GM19025 (cell line): ENCODE results near the gene RAB11B.
"Not testable (repeated sequence)": the region's sequence is repeated elsewhere in the genome, so short reads cannot be mapped to it uniquely, and the experiment has no call there.

Source experiments
- ATAC-seq: cut with Tn5 transposase; IDR thresholded peaks from one replicate; pipeline ENCODE4 v1.9.1; 2021; ENCODE audit warnings: mild to moderate bottlenecking, low read depth, moderate library complexity; ENCODE audit not compliant: unreplicated experiment

Gene RAB11B

DNA sequence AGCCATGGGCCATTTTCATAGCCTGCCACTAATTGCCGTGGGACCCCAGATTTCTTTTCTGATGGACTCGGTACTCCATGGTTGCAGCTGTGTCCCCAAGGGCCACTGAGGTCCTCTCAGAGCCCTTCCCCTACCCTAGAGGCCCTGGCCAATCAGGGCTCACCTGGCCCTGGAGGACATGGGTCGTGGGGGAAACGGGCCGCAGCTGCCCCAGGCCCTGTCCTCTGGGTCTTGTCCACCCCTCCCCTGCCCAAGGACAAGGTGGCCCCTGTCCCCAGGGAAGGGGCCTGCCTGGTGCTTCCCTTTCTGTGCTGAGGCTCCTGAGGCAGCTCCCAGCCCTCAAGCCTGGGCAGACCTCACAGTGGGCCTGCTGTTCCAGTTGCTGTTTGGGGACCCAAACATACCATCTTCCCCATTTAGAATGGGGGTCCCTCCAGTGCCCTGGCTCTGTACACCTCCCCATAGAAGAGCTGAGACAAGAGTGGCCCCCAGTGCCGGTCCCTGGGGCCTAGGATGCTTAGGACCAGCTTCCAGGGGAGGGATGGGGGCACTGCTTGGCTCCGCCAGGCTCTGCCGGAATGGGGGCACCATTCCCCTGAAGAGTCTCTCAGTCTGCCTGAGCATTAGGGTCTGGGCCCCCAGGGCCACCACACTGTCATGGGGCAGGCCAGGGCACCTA lies 3.2 kb downstream of the RAB11B start:
- ATAC-seq, result no peak

DNA sequence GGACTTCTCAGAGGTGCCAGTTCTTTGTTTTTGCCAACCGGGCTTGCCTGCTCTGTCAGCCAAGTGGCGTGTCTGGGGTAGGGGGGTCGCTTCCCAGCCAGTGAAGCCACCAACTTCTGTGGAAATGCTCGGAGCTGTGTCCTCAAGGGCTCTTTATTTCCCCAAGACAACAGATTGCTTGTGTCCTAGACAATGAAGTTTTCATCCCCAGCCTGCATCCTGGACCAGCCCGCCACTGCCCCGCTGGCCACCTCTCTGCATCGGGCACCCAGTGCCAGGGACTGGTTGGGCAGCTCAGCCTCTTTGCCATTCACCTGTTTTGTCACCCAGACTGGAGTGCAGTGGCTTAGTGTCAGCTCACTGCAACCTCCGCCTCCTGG lies 3.7 kb downstream of the RAB11B start:
- ATAC-seq, result no peak

DNA sequence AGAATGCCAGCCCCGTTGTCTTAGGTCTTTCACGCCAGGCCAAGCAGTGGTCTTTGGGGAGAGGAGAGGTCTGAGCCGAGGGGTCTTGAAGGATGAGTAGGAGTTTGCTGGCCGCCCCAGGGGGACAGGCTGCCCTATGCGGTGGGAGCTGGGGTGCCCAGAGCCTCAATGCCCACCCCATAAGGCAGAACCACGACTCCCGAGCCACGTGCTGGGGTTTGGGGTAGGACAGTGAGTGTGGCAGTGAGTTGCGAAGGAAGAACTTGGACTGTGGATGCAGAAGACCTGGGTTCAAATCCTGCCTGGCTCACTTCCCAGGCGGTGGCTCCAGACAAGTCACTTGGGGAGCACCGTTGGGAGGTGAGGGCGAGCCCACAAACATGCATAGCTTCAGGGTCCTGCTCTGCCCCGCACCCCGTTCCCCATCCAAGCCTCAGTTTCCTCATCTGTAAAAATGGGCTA lies 5.5 kb downstream of the RAB11B start:
- no peak for ATAC-seq

GRCh38 chr19:8396185-8396562 lies 6.0 kb downstream of the RAB11B start:
- ATAC-seq, result no peak

GRCh38 chr19:8396563-8397203 lies 6.5 kb downstream of the RAB11B start:
- ATAC-seq, result no peak

- no peak for ATAC-seq
Observed at GRCh38 chr19:8397271-8397670, 7.1 kb downstream of the RAB11B start.

- no peak for ATAC-seq
Observed at GRCh38 chr19:8397746-8398310, 7.7 kb downstream of the RAB11B start.

- no peak for ATAC-seq
Observed at GRCh38 chr19:8398311-8398771, 8.2 kb downstream of the RAB11B start.

DNA sequence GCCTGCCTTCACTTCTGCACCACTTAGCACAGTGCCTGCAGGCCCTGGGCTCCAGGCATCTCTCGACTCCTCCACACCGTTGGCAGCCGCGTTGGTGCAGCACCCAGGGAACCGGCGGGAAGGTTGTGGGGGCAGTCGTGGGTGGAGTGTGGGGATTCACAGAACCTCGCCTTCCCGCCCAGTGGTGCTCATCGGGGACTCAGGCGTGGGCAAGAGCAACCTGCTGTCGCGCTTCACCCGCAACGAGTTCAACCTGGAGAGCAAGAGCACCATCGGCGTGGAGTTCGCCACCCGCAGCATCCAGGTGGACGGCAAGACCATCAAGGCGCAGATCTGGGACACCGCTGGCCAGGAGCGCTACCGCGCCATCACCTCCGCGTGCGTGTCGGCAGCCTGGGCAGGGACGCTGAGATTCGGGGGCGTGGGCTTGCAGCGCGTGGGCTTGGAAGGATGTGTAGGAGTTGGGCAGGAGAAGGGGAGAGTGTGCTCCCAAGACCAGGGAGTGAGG lies 9.6 kb downstream of the RAB11B start:
- no peak for ATAC-seq

GRCh38 chr19:8401981-8402411 lies 11.8 kb downstream of the RAB11B start:
- no peak for ATAC-seq

DNA sequence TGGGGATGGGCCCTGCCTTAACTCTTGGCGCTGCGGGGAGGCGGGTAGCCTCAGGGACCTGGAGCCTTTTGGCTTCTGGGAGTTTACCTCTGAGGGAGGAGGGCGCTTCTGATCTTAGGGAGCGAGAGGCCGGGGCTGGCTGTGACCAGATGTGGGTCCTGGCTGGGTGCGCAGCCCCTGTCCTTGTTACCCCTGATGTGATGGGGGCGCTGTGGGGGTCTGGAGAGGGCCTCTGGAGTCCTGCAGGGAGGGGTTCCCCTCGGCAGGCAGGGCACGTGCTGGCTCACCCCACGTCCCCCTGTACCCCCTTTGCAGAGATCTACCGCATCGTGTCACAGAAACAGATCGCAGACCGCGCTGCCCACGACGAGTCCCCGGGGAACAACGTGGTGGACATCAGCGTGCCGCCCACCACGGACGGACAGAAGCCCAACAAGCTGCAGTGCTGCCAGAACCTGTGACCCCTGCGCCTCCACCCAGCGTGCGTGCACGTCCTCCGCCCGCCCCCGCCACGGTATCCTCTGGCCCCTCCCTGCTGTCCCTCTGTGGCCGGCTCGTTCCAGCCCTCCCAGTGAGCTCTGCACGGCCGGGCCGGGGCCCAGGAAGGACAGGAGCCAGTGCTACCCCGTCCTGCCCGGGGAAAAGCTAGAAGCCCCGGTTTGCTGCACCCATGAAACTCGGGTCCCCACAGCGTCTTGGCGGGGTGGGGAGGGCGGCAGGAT lies 13.1 kb downstream of the RAB11B start:
- no peak for ATAC-seq

DNA sequence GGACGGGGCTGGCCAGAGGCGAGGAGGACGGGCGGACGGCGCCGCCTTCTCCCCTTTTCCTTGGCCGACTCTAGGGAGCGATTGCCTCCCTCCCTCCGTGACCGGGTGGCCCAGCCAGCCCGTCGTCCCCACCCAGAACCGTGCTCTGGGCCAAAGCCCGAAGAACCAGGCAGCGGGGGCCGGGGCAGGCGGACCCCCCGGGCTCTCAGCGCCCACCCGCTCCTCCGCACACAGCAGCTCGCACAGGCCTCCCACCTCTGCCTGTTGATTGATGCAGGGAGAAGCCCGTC lies 13.6 kb downstream of the RAB11B start:
- no peak for ATAC-seq

GRCh38 chr19:8404391-8405151 lies 14.4 kb downstream of the RAB11B start:
- no peak for ATAC-seq

DNA sequence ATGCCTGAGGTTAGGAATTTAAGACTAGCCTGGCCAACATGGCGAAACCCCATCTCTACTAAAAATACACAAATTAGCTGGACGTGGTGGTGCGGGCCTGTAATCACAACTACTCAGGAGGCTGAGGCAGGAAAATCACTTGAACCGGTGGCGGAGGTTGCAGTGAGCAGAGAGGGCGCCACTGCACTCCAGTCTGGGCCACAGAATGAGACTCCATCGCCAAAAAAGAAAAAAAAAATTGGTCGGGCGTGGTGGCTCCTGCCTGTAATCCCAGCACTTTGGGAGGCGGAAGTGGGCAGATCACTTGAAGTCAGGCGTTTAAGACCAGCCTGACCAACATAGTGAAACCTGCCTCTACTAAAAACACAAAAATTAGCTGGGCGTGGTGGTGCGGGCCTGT lies 20.6 kb downstream of the RAB11B start:
- not testable (repeated sequence) for ATAC-seq

DNA sequence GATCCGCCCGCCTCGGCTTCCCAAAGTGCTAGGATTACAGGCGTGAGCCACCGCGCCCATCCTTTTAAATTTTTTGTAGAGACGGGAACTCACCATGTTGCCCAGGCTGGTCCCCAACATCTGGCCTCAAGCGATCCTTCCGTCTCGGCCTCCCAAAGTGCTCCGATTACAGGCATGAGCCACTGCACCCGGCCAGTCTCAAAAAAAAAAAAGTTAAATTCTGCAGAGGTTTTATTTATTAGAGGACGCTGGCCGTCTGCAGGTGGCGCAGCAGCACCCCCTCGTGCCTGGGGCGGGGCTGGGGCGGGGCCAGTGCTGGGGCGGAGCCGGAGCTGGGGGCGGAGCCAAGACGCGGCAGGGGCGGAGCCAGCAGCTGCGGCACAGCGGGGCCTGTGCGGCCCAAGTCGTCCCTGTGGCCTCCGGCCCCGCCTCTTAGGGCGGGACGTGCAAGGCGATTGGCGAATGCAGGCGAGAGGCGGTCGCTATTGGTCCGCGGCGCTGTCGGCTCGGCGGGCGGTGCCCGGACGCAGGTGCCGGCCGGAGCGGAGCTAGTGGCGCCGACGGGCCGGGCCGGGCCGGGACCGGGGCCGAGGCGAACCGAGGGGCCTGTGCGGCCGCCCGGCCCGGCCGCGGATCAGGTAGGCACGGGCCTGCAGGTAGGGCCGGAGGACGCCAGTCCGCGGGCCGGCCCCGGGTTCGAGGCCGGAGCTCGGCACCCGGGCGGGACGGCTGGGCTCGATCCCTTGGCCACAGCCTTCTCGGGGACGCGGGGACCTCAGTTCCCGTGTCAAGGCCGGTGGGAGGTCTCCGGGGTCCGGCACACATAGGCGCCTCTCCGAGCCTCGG lies 22.8 kb downstream of the RAB11B start, which contains the start of gene MARCHF2:
Gene MARCHF2, plus strand, starts transcription at position 523 of the 846 bp plus-strand sequence. CDS start 8,536 bp downstream, outside the sequence.
- ATAC-seq, result peak; percentile 99

DNA sequence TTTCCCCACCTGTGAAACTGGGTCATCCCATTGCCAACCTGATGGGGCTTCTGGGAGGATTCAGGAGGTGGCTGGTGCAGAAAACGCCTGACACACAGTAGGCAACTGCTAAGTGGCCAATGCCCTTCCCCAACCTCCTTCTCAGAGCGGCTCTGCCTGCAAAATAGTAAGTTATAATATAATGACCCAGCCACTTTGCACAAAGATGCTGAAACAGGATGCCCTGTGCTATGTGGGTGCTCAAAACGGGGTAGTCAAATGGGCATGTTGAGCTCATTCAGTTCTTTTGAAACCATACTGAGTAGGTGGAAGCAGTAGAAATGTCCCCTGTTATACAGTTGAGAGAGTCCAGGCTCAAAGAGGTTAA lies 23.5 kb downstream of the RAB11B start:
- ATAC-seq, result no peak

GRCh38 chr19:8416796-8417195 lies 26.6 kb downstream of the RAB11B start:
- ATAC-seq, result no peak

DNA sequence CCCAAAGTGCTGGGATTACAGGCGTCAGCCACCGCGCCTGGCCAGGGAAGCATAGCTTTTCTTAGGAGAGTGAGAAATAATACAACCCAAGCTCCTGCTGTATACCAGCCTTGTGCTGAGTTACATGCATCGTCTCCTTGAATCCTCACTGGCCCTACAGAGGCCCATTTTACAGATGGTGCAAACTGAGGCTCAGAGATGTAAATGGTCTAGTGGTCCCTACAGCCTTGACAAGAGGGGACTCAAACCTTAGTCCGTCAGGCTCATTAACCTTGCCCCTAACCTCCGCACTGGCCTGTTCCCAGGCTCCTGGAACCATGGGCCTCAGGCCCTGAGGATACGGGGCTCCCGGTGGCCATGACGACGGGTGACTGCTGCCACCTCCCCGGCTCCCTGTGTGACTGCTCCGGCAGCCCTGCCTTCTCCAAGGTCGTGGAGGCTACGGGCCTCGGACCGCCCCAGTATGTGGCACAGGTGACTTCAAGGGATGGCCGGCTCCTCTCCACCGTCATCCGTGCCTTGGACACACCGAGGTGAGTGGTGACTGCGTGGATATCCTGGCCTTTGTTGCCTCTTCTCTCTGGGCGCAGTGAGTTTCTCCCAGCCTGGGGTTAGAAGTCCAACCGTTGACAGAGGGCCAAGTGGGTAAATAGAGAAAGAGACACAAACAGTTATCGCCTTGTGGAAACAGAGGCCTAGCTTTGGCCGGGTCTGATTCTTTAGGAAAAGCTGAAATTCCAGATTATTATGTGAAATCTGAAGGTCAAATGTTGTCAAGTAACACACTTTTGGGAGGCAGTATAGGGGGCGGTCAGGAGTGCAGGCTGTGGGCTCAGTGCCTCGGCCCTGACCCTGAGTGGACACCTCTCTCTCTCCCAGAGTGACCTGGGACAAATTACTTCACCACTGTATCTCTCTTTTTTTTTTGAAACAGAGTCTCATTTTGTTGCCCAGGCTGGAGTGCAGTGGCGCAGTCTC lies 31.6 kb downstream of the RAB11B start:
- ATAC-seq, result no peak
